GM19324 (cell line): ENCODE results near the gene NWD2.

Experiments
- ATAC-seq: cut with Tn5 transposase; IDR thresholded peaks from one replicate; pipeline ENCODE4 v1.9.1; 2021; ENCODE audit warnings: mild to moderate bottlenecking, moderate library complexity; ENCODE audit not compliant: unreplicated experiment, low FRiP score

Gene NWD2

DNA sequence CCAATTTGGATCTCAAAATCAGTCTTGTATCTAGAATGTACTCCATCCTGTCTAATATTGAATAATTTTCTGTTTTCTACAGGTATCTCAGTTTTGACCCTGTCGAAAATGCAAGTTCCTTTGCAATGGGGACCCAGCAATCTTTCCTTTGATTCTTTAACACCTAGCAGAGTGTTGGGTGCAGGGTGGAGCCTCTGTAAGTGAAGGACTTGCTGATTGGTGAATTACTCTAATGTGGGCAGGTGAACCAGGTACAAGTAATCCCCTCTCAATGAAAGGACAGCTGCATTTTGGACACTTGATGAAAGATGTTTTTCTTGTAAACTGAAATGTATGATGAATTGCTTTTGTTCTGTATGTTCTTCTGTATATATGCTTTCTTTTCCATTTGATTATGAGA lies 54.9 kb downstream of the NWD2 start:
- no peak for ATAC-seq

DNA sequence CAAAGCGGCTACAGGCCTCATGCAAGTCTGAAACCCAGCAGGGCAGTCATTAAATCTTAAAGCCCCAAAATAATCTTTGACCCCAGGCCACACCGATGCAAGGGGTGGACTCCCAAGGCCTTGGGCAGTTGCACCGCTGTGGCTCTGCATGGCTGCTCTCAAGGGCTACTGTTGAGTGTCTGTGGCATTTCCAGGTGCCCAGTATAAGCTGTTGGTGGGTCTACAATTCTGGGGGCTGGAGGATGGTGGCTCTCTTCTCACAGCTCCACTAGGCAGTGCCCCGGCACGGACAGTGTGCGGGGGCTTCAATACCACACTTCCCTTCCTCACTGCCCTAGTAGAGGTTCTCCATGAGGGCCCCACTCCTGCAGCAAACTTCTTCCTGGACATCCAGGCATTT lies 60.1 kb downstream of the NWD2 start:
- ATAC-seq = no peak

DNA sequence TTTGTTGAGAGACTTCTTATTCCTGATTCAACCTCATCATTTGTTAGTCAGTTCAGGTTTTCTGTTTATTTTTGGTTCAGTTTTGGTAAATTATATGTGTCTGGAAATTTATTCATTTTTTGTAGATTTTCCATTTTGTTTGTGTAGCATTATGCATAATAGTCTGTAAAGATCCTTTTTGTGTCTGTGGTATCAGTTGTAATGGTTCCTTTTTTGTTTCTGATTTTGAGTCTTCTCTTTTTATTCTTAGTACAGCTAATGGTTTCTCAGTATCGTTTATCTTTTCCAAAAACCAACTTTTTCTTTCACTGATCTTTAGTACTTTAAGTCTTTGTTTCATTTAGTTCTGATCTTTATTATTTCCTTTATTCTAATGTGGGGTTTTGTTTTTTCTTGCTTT lies 61.4 kb downstream of the NWD2 start:
- ATAC-seq = no peak

DNA sequence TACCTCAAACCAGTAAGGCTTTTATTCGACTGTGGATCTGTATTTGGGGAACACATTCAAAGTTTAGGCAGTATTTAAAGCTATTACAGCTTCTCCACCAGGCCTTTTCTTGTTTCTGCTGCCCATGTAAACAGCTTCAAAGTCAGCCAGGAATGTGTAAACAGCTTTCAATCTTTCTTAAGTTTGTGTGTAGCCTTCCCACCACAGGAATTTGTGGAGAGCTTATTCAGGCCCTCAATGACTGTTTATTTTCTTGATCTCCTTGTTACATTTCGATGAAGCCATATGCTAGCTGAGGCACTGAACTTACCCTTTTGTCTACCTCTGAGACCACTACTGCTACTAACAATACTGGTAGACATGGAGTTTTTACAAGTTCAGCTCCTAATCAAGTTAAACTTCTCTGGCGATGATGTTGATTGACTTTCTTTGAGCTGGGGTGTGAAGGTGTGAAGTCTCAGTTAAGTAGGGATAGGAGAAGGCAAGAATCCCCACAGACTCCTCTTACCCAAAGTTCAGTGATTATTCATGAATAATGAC lies 72.6 kb downstream of the NWD2 start:
- no peak for ATAC-seq

DNA sequence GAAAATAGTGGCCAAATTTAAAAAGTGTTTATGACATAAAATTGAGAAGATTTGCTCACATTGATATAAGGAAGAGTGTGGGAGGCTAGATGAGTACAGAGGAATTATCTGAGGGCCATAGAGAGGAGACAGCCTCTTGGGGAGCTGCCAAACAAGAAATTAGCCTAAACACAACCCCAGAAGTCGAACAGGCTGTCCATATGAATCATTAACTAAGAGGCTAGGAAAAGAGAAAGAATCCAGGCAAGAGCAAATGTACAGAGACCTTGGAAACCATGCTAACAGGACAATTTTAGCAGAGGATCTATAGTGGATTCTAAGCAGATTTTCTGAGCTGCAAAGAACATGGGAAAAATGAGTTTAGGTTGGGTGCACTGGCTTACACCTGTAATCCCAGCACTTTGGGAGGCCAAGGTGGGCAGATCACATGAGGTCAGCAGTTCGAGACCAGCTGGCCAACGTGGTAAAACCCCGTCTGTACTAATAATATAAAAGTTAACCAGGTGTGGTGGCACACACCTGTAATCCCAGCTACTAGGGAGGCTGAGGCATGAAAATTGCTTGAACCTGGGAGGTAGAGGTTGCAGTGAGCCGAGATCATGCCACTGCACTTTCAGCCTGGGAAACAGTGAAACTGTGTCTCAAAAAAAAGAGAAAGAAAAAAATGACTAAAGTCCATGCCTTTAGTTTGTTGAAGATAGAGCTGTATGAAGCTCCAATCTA lies 76.1 kb downstream of the NWD2 start:
- ATAC-seq = no peak

DNA sequence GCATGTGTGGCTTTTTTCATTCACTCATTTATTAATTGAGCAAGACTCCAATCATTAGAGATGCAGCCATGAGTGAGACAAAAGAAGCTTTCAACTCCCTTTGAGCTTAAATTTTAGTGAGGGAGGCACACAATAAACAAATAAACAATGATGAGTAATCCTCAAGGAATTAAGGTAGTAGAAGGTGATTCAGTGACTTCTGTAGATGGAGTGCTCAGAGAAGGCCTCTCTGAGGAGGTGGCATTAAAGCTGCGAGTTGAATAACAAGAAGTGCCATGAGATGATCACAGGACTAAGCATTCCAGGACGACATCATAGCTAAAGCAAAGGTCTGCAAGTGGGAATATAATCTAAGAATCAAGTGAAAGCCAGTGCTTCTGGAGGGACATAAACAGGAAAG lies 77.6 kb downstream of the NWD2 start:
- no peak for ATAC-seq

DNA sequence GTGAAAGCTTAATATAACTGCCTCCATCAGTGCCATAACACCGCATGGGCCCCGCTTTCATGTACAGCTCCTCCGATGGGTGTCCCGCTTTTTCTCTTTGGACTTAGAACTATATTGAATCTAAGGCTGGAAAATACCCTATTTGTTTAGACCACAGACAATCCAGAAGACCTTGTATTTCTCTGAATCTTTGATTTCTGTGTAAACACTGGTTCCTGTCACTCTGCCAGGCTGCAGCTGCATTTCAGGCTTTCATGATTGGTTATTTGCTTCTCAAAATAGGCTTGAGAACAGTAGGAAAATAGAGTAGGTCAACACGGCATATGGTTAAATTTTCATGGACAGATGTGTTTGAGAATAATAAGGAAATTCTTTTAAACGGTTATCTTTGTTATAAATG lies 80.0 kb downstream of the NWD2 start:
- no peak for ATAC-seq

DNA sequence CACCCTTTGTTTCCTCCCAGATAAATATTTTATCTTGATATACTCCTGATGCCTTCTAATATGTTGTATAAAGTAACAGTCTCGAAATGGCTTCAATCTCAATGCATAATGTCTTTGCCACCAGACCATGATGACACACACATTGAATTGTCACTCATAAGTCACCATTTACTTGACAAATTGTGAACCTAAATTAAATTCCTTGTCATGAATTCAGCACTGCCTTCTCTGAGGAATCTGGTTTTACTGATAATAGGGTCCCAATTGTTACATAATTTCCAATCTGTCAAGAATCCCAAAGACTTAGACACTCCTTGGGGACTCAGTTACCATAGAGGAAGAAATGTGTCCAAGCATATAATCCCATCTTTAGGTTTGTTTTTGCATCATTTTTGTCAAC lies 82.3 kb downstream of the NWD2 start:
- ATAC-seq = no peak

DNA sequence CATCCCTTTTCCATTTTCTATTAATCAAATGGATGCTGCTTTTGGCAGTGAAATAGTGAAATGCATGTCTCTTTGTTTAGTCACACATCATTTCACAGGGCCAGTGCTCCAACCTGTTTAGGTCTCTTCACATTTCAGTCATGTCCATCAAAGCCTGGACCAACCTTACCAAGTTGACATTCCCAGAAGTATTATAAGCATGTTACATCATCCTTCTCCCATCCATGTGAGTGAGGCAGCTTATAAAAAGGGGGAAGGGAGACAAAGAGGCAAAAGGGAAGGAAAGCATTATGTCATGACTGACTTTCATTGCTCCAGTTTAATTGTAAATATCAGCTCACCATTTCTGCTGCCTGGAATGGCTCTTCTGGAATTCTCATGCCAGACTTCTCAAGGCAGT lies 94.4 kb downstream of the NWD2 start:
- ATAC-seq = no peak

DNA sequence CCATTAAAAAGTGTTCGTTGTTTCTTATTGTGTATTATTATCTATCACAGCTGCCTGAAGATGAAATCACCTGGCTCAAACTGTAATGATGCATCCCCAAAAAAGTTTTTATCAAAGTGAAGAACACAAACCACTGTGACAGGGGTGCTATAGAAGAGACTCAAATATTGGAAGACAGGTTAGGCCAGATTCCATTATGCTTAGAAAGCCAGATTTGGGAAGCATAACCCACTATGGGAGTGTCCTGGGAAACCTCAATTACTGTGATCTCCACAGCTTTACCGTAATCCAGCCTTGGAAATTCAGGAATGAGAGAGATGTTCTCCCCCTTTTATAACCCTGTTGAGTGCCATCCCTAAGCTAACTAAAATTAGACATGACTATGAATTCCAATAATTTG lies 114.2 kb downstream of the NWD2 start:
- ATAC-seq = no peak

DNA sequence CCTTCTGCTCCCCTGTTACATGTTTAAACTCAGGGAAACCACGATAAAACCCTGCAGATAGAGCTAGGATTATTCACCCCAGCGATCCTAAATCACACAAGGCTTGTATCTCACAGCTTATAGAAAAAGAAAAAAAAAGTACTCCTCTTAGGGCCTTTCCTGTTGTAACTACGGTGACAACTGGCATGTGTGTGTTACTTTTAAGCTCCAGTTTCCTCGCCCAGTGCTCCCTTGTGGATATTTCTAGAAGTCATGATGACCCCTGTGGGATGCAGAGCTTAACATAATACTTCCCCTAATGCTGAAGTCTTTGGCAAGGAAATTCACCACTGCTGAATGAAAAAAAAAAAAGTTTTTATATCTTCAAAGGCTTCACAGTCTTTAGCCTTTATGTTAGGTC lies 114.7 kb downstream of the NWD2 start:
- no peak for ATAC-seq

DNA sequence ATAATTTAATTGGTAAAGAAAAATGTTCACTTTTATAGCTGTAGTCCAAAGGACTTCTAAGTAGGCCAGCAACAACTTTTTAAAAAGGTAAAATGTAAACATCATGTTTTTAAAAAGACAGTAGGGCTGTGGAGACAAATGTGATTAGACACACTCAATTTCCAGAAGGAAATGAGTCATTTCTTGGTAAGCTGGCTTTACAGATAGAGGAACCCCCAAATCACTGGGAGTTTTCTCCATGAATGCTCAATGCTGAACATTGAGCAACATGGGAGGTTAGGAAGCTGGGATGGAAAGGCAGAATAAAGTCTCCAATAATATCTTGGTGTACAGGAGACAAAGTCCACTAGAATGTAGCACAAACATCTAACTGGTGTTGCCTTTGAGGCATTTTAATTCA lies 121.3 kb downstream of the NWD2 start:
- ATAC-seq = no peak

DNA sequence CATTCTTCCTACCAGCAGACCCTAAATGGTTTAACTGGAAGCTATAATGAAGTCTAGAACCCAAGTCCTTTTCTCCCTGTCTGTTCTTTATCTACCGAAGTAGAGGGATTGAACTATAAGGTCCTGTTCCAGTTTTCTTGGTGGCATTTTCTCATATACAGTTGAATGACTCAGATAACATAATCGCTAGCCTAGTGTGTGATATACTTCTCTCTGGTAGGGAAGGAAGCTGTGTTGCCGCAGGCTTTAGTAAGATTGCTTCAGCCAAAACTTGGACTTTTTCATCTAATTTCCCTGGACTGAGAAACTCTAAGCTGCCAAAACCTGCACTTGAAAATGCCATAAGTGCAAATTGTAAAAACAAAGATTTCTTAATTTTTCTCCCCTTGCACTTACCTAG lies 123.4 kb downstream of the NWD2 start:
- no peak for ATAC-seq

DNA sequence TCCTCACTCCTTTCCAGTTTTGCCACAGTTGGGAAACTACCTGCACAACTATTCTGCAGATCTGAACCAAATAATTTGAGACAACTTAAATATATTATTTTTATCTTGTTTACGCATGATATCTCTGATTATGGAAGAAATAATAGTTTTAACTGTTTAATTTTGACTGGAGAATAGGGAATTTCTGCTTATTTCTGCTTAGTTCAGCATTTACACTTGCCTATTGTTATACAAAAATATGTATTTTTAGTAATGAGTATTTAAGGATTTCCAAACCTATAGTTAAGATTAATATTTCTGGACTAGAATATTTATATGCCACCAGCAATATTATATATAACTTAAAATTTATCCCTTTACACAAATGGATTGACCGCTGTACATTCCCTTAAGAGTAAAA lies 125.5 kb downstream of the NWD2 start:
- no peak for ATAC-seq

DNA sequence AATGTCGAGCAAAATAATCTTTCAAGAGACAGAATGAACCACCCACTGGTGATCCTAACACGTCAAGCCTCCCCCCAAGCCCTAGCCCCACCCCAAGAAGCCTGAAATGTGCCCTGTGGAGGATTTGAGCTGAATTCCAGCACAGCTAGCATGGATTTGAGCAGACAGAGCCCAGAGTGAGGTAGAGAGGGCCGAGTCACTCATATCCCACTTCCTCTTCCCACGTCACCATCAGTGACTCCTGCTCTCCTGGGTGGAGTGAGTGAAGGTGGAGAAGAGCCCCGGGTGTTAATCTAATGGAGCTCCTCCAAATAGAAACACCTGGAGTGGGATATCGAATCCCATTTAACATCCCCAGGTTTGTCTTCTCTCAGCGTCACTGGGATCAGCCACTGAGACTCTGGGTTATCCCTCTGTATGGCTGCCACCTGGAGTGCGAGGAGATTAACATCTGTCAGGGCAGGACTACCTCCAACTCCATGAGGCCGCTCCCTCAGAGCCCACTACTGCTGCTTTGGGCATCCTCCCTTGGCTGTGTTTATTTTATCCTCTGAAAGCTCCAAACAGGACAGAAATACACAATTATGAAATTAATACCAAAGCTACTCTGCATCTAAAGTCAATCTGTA lies 136.6 kb downstream of the NWD2 start:
- ATAC-seq = no peak

DNA sequence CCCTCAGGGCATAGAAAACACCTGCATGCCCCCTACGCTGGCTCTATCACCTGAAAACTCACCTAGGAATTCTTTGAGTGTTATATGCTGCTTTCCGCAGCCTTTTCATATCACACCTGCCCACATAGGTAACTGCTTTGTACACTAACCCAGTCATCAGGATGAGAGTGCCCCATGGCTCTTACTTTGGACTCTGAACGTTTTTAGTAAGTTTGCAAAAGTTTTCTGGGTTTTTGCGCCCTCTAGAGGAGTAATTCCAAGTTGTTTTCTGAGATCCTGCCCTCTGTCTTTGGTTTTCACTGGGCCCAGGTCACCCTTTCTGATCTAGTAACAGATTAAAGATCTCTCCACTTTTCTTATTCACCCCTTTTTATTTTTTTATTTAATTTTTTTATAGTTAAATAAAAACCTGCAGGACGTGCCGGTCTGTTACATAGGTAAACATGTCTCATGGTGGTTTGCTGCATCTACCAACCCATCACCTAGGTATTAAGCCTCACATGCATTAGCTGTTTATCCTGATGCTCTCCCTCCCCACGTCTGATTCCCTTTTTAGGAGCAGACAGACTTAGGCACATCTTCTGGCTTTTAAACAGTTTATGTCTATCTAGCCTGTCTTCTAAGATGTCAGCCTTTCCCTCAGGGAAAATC lies 139.2 kb downstream of the NWD2 start:
- ATAC-seq = no peak

DNA sequence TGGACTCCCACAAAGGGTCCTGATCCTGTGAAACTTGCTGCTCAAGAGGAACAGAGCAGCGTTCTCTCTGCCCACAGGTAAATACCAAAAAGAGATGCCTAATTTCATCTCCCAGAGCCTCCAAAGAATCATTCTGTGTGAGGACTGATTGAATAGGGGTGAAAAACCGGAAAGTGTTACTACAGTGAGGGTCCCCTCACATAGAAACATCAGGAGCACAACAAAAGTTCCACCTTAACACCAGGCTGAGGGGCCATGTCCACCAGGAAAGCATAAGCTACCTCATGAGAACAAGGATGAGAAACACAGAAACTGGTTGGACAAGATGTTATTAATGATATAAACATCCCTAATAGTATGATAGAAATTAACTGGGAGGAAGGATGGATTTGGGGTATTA lies 140.9 kb downstream of the NWD2 start:
- ATAC-seq = no peak

DNA sequence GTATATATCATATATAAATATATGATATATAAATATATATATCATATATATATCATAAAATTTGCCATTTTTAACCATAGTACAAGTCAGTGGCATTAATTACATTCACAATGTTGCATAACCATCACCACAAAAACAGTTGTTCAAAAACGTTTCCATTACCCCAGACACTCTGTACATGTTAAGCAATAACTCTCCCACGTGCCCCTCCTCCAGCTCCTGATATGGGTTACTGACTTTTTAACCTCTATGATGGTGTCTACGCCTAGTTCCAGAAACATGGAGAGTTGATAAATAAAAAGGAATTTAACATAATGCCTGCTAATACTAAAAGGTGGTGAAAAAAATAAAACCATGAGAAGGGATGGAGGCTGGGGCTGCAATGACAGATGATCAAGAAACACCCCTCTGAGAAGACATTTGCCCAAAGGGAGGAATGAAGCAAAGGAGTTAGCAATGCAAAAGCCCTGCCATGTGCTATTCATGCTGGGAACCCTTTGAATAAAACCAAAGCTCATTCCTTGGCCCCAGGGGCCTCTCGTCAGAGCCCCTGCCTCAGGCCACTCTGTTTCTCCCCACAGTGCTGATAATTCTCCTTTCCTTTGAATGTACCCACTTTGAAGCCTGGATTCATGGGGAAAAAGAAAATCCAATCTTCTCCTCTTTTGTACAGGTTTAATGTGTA lies 144.3 kb downstream of the NWD2 start:
- no peak for ATAC-seq

DNA sequence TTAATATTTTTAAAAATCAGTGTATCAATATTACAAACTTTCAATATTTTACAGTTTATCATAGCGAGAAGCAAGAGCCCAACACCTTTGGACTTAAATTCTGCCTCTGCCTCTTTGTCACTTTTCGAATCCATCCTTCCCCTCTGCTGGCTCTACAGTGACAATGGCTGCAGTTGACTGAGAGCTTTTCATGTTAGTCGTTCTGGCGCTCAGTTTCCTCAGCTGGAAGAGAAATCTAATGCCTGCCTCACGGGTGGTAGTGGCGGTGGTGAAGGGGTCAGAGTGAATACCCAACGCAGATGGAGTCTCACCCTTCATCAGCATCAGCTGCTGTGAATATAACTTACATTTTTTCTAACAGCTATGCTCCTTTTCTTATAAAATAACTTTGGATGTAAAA lies 144.8 kb downstream of the NWD2 start:
- ATAC-seq = no peak

DNA sequence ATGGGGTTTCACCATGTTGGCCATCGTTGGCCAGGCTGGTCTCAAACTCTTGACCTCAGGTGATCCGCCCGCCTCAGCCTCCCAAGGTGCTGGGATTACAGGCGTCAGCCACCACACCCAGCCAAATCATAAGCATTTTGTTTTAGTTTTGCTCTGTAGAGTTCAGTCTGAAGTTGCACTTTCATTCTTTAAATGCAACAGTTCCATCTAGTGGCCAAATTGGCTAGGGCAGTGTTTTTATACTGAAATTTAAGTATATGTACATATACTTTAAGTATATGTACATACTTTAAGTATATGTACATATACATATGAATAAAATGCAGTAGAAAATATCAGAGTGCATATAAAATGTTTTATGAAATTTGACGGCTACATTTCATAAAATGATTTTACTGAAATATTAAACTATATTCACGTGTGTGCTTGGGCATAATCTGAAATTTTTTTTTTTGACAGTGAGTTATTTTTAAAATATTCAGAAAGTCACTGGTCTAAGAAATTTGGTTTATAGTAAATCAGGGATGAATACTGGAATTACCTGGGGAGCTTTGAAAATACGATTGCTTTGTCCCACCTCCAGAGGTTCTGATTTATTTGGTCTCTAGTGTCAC lies 145.5 kb downstream of the NWD2 start:
- peak; percentile 49 for ATAC-seq
